Neural cell (in vitro differentiated cells): ENCODE measurements around the gene KRT33A. TPM values are rescaled to one million over a fixed set of nuclear protein-coding genes. Genes with fewer than 3 reads are reported as not detected.

Experiments
- H2AFZ ChIP-seq: fragments of 200-600, 300-800 bp; sonication (generic), shearing (Covaris generic); 2 replicates; pipeline ENCODE4 v1.6.0; 2014; ENCODE audit warnings: low read depth, mild to moderate bottlenecking, antibody characterized with exemption, low read length, moderate library complexity
- H3F3A ChIP-seq: fragments of 200-600 bp; shearing (Covaris generic); 2 replicates; pipeline ENCODE4 v1.6.1; 2016; ENCODE audit warnings: mild to moderate bottlenecking, moderate library complexity, mixed read lengths, antibody characterized with exemption, low read length; ENCODE audit not compliant: insufficient read depth, poor library complexity, severe bottlenecking
- H3K27ac ChIP-seq: fragments of 200-600, 300-800 bp; sonication (generic), shearing (Covaris generic); 2 replicates; pipeline ENCODE4 v1.5.1; 2014; ENCODE audit warnings: mild to moderate bottlenecking, low read length, moderate library complexity
- H3K27me3 ChIP-seq: fragments of 300-800, 200-600 bp; sonication (generic), shearing (Covaris generic); 2 replicates; pipeline ENCODE4 v1.6.0; 2014; ENCODE audit warnings: mild to moderate bottlenecking, low read depth, low read length, moderate library complexity; ENCODE audit not compliant: insufficient read depth
- H3K36me3 ChIP-seq: fragments of 300-800, 200-600 bp; sonication (generic), shearing (Covaris generic); 2 replicates; pipeline ENCODE4 v1.5.1; 2014; ENCODE audit warnings: mild to moderate bottlenecking, antibody characterized with exemption, low read length, moderate library complexity; ENCODE audit not compliant: insufficient read depth
- H3K4me2 ChIP-seq: fragments of 300-800, 200-600 bp; sonication (generic), shearing (Covaris generic); 2 replicates; pipeline ENCODE4 v1.6.0; 2014; ENCODE audit warnings: mild to moderate bottlenecking, low read length
- H3K4me3 ChIP-seq: fragments of 300-800, 200-600 bp; sonication (generic), shearing (Covaris generic); 2 replicates; pipeline ENCODE4 v1.5.1; 2014; ENCODE audit warnings: mild to moderate bottlenecking, low read length, moderate library complexity
- H3K79me2 ChIP-seq: fragments of 200-600 bp; shearing (Covaris generic); replicated peaks from 2 replicates; pipeline ENCODE4 v1.6.0; 2014; ENCODE audit warnings: mild to moderate bottlenecking, low read length, moderate library complexity; ENCODE audit not compliant: insufficient read depth
- H3K9ac ChIP-seq: fragments of 300-800, 200-600 bp; sonication (generic), shearing (Covaris generic); 2 replicates; pipeline ENCODE4 v1.6.1; 2016; ENCODE audit warnings: mild to moderate bottlenecking, low read length, mixed read lengths
- H3K9me2 ChIP-seq: fragments of 200-600 bp; shearing (Covaris generic); 2 replicates; pipeline ENCODE4 v1.6.1; 2016; ENCODE audit warnings: mild to moderate bottlenecking, low read length, mixed read lengths; ENCODE audit not compliant: insufficient read depth
- H3K9me3 ChIP-seq: fragments of 200-600, 300-800 bp; sonication (generic), shearing (Covaris generic); 2 replicates; pipeline ENCODE4 v1.6.1; 2016; ENCODE audit warnings: mild to moderate bottlenecking, mixed run types, low read length, moderate library complexity, mixed read lengths
- H4K20me1 ChIP-seq: fragments of 200-600 bp; shearing (Covaris generic); 2 replicates; pipeline ENCODE4 v1.6.1; 2016; ENCODE audit warnings: mild to moderate bottlenecking, mixed run types; ENCODE audit not compliant: insufficient read depth
- CTCF ChIP-seq: fragments of 450-650 bp; IDR thresholded peaks from 2 replicates; pipeline ENCODE4 v1.5.1; 2014; ENCODE audit warnings: antibody characterized with exemption, mild to moderate bottlenecking, moderate library complexity; ENCODE audit not compliant: poor library complexity, severe bottlenecking
- EP300 ChIP-seq: fragments of 450-650 bp; conservative IDR thresholded peaks from 2 replicates; pipeline ENCODE4 v1.6.1; 2014; ENCODE audit warnings: antibody characterized with exemption, mild to moderate bottlenecking, moderate library complexity; ENCODE audit not compliant: poor library complexity, severe bottlenecking
- EZH2 ChIP-seq: fragments of 200-600, 300-800 bp; shearing (Covaris generic), sonication (generic); IDR thresholded peaks from 2 replicates; pipeline ENCODE4 v1.6.1; 2014; ENCODE audit warnings: antibody characterized with exemption, low read length, borderline replicate concordance, mild to moderate bottlenecking; ENCODE audit not compliant: insufficient read depth, poor library complexity, severe bottlenecking
- MXI1 ChIP-seq: fragments of 450-650 bp; conservative IDR thresholded peaks from 2 replicates; pipeline ENCODE4 v1.6.1; 2014; ENCODE audit warnings: antibody characterized with exemption, mild to moderate bottlenecking; ENCODE audit not compliant: poor library complexity, severe bottlenecking
- POLR2AphosphoS5 ChIP-seq: IDR thresholded peaks from 2 replicates; pipeline ENCODE4 v1.6.1; 2012
- RAD21 ChIP-seq: fragments of 450-650 bp; conservative IDR thresholded peaks from 2 replicates; pipeline ENCODE4 v1.6.1; 2014; ENCODE audit warnings: antibody characterized with exemption, mild to moderate bottlenecking, moderate library complexity
- REST ChIP-seq: IDR thresholded peaks from 2 replicates; pipeline ENCODE4 v1.6.1; 2012; ENCODE audit warnings: borderline replicate concordance
- SMC3 ChIP-seq: fragments of 450-650 bp; conservative IDR thresholded peaks from 2 replicates; pipeline ENCODE4 v1.6.1; 2014; ENCODE audit warnings: antibody characterized with exemption, mild to moderate bottlenecking, moderate library complexity; ENCODE audit not compliant: poor library complexity
- TAF1 ChIP-seq: IDR thresholded peaks from 2 replicates; pipeline ENCODE4 v1.6.1; 2012; ENCODE audit warnings: low read depth
- polyA plus RNA-seq: library from polyadenylated mRNA; depleted of rRNA; stranded (reverse); fragments of >200 nt; gene quantifications from 2 replicates; pipeline ENCODE4 v1.2.3, GENCODE V29; 2014

KRT33A gene
- polyA plus RNA-seq, 1 donor from 2014 or later = not detected

DNA sequence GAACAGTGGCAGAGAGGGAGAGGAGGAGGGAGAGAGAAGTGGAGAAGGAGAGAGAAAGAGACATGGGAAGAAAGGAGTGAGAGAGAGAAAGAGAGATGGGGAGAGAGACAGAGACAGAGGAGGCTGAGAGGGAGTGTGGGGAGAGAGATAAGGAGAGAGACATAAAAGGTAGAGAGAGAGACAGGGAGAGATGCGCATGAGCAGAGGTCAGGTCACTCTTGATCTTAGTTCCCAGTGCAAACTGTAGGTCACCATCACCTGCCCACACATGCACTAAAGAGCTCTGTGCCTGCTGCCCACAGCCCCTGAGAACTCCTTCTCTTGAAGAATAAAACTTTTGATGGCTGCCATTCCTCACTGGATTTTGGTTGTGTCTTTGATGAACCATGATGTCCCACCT, 14.9 kb downstream of the KRT33A start:
- H3K9me3 ChIP-seq = no peaks in the 10 kb centered on the region
- no peaks in the 10 kb centered on the region for H3K79me2 ChIP-seq
- H3K36me3 ChIP-seq = no peaks in the 10 kb centered on the region
- H3F3A ChIP-seq = no peaks in the 10 kb centered on the region
- no peak overlapping the region for H3K27ac ChIP-seq
- TF ChIP-seq CTCF (no peak), MXI1 (no peak), REST (no peak), SMC3 (no peak), RAD21 (no peak)
- H2AFZ ChIP-seq = no peak overlapping the region
- no peaks in the 10 kb centered on the region for H3K9me2 ChIP-seq
- H3K4me2 ChIP-seq = no peak overlapping the region
- no peaks in the 10 kb centered on the region for H4K20me1 ChIP-seq
- H3K4me3 ChIP-seq = no peak overlapping the region
- H3K27me3 ChIP-seq = no peaks in the 10 kb centered on the region
- no peak overlapping the region for H3K9ac ChIP-seq

GRCh38 chr17:41334385-41335305, 16.0 kb downstream of the KRT33A start:
- no peaks in the 10 kb centered on the region for H3K36me3 ChIP-seq
- no peaks in the 10 kb centered on the region for H3F3A ChIP-seq
- H2AFZ ChIP-seq = no peak overlapping the region
- no peaks in the 10 kb centered on the region for H3K9me2 ChIP-seq
- no peaks in the 10 kb centered on the region for H3K9me3 ChIP-seq
- no peak overlapping the region for H3K27ac ChIP-seq
- H3K79me2 ChIP-seq = no peaks in the 10 kb centered on the region
- H3K4me2 ChIP-seq = no peak overlapping the region
- no peaks in the 10 kb centered on the region for H3K27me3 ChIP-seq
- no peaks in the 10 kb centered on the region for H4K20me1 ChIP-seq
- no peak overlapping the region for H3K9ac ChIP-seq
- H3K4me3 ChIP-seq = no peak overlapping the region
- TF ChIP-seq CTCF (no peak), MXI1 (no peak), SMC3 (no peak), REST (no peak), RAD21 (no peak), TAF1 (no peak), EP300 (no peak), POLR2AphosphoS5 (no peak), EZH2 (no peak)
